HG03439 (cell line): Measurements from ENCODE around the gene RAB3GAP2.
"Not testable (repeated sequence)": the region's sequence is repeated elsewhere in the genome, so short reads cannot be mapped to it uniquely, and the experiment has no call there.

Experiments
- ATAC-seq: cut with Tn5 transposase; IDR thresholded peaks from one replicate; pipeline ENCODE4 v1.9.1; 2021; ENCODE audit warnings: mild to moderate bottlenecking, moderate library complexity; ENCODE audit not compliant: unreplicated experiment

Gene RAB3GAP2

DNA sequence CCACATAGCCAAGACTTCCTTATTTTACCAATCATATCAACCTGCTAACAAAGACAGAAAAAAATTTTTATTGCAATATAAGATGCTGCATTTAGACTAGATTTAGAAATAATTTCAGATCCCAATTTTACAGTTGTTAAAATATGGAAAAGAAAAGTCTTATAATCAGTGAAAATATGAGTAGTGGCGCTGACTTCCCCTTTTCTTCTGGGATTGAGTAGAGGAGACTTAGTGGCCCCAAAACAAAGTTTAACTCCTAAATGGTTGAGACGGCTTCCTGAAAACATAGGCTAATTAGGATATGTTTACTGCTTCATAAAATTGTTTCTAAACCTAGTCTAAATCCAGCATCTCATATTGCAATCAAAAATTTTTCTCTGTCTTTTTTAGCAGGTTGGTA, 68.4 kb downstream of the RAB3GAP2 start:
- ATAC-seq: no peak

DNA sequence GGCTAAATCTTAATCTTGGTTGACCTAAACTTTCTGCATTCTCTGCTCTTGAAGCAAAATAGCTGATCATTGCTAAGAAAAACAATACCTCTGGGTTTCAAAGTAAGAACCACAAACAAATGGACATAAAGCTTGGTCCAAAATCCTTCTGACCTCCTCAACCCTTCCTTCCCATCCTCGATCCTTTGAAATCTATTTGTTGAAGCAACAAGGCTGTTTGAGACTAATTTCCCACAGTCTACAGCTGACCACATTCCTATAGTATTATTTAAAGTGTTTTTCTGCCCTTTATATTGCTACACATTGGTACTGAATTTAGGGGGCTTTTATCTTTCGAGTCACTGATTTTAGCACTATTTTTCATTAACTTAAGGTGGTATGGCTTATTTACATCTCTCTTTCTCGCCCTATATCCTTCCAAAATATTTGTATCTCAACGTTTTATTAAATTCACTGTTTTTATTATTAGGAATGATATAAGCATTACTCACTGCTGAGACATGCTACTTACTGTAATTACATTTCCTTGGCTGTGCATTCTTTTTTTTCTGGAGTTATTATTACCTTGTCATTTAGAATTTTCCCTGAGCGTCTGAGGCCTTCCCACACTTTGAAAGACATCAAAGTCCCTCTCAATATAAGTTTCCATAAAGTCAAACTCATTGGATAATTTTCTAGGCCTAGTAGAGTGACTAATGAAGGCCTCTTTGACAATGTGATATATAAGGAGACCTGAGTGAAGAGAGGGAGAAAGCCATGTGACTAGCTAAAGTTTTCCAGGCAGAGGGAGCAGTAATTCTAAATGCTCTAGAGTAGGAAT, 73.9 kb downstream of the RAB3GAP2 start:
- ATAC-seq: no peak

DNA sequence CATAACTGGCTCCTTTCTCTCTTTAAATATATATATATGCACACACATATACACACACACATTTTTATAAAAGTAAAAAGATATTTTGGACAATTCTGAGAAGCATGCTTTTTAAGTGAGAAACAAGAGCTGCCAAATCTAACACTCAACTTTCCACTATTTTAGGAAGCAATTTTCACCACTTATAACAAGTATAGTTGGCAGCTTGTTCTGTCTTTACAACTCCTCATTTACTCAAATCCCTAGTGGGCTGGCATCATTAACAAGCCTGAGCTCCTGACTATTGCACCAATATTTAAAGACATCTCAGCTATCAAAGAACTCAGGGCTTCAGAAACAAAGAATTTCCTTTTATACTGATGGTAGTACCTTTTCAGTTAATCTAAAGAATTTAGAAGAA, 76.6 kb downstream of the RAB3GAP2 start:
- no peak for ATAC-seq

DNA sequence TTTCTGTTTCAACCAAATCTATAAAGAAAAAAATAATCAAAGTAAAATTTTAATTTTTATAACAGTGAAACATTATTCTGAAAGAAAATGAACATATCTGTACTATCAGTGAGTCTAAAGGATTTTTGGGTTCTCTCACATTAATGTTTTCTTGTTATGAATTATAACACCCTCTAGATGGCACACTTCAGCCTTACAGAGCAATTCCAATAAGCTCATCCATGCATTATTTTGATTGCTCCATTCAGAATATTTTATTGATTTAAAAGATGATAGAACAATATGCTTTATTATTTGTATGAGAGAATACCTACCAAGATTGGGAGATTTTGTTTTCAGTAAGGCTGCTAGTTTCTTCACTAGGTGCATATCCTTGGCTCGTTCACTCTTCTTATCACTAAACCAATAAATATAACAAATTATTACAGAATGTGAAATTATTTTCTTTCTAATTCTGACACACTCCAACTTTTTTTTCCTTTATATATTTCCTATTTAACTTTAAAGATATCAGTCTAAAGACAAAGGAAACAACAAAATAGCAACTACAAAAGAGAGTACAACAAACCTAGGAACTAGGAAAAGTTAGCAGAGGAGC, 82.4 kb downstream of the RAB3GAP2 start:
- no peak for ATAC-seq

DNA sequence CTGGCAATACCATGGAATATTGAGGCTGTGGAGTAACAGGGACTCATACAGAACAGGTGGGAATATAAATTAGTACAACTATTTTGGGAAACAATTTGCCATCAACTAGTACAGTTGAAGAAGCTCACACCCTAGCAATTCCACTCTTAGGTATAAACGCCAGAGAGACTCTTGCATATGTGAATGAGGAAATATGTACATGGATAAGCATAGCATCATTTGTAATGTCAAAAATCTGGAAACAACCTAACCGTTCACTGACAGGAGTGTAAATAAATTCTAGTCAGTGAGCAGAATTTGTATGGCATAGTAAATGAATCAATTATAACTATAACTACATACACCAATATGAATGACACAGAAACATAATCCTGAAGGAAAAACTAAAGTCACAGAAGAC, 83.7 kb downstream of the RAB3GAP2 start:
- no peak for ATAC-seq

DNA sequence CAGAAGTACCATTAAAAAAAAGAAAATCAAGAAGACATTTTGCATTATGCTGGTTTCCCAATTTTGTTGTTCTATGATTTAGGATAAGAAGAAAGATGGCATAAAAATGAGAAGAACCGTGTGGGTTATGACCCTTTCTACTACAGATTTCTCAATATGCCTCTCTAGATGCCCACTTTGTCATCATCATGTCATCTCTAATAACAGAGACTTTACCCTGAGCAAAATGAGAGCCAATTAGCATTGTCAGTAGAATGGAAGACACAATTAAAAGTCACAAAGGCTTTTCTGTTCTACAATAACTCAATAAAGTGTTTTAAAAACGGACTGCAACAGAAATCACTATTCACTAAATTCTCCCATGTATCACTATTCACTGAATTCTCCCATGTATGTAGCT, 85.5 kb downstream of the RAB3GAP2 start:
- ATAC-seq: no peak

DNA sequence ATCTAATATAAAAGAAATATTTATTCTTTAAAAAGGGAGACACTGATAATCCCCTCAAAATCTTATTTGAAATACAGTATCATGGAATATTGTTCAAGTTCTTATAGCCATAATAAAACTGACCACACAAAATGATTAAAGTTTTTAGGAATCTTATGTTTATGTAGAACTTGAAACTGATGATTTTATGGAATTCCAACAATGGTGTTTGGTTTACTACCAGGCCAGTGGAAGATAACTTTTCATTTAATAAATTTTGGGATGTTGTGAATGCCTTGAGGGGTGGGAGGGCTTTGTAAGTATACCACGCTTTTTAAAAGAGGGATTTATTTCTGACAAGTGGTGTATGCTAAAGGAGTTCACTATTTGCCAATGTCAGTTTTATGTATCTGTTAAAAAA, 87.7 kb downstream of the RAB3GAP2 start:
- ATAC-seq: no peak

DNA sequence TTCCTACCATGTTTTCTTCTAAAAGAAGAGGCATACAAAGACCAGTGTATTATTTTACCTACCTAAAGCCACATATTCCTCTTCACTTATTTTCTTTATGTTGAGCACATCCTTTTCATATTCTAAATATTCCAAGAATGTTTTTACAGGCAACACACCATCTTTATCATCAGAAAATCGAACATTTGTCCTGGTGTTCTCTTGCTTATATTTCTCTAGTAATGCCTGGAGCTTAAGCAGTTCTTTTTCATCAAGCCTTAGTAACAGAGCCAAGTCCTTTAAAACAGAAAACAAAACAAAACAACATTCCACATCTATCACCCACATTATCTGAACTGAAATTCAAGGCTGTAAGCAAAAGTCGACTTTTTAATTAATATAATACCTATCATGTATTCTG, 89.6 kb downstream of the RAB3GAP2 start:
- no peak for ATAC-seq

DNA sequence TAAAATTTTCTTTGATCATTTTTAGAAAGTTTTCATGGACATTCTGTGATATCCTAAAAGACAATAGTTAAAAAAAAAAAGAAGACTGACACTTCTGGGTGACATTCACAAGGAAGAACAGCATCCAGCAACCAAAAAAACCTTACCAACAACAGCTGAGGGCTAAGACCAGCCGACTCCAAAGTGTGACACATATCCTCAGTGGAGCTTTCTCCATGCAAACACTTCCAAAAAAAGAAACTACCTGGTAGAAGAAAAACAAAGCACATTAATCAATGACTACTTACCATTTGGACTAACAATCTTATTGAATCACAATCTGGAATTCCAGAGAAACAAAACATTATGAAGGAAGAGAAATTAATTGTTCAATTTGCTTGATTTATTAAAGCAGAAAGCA, 90.1 kb downstream of the RAB3GAP2 start:
- ATAC-seq: no peak

DNA sequence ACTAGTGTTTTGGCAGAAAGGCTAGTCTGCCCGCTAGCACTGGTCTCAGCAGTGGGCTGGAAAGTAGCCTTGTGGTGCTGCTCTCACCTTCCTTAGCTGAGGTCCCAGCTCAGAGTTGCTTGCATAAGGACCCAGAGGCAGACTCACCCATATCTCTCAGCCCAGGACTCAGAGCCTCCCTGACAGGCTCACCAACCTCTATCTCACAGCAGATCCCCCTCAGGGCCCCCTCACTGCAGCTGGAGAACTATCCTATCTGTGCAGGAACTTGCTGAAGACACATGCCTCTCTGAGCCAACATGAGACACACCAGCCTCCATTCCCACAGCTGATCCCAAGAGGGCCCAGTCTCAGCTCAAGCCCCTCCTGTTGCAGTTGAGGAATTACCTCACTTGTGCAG, 95.7 kb downstream of the RAB3GAP2 start:
- ATAC-seq: no peak

DNA sequence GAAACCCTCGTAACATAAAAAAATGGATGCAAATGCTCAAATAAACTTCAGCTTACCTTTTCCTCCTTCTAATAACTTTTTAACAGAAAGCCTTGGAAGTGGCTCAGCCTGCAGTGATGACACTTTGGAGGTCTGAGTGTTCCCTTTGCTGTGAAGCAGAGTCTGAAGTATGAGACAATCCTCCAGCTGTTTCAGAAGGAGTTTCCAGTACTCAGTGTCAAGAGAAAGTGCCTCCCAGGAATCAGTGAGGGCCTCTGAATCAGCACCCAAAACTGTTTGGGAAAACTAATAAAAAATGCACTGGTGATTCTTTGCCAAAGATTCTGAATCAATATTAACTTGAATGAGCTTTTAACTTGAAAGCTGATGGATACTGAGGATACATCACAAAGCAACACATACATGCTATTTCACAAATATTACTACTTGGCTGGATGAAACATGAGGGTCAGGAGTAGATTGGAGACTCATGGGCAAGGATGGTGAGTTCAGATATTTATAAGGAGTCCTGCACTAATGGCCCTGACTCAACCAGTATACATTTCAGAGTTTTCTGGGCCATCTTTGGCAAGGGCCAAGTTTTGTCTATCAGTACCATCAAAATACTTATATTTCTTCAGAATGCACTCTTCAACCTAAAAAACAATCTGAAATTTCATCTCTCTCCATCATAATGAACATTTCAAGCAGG, 101.3 kb downstream of the RAB3GAP2 start:
- no peak for ATAC-seq

DNA sequence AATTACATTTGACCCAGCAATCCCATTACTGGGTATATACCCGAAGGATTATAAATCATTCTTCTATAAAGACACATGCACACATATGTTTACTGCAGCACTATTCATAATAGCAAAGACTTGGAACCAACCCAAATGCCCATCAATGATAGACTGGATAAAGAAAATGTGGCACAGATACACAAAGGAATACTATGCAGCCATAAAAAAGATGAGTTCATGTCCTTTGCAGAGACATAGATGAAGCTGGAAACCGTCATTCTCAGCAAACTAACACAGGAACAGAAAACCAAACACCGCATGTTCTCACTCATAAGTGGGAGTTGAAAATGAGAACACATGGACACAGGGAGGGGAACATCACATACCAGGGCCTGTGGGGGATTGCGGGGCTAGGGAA, 102.4 kb downstream of the RAB3GAP2 start:
- not testable (repeated sequence) for ATAC-seq

DNA sequence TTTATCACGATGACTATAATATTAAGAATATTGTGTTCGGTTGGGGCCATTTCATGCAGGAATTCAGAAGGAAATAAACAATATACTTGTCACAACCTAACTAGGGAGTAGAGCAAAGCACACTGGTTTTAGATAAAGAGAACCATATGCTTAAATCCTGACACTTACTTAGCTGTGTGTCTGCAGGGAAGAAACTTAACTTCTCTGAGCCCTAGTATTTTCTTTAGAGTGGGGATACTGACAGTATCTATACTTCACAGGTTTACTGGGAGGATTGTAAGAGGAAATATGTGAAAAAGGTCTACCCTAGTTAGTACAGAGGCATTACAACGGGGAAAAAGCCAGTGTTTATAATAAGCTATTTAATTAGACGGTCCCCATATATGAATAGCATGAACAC, 105.4 kb downstream of the RAB3GAP2 start:
- no peak for ATAC-seq

DNA sequence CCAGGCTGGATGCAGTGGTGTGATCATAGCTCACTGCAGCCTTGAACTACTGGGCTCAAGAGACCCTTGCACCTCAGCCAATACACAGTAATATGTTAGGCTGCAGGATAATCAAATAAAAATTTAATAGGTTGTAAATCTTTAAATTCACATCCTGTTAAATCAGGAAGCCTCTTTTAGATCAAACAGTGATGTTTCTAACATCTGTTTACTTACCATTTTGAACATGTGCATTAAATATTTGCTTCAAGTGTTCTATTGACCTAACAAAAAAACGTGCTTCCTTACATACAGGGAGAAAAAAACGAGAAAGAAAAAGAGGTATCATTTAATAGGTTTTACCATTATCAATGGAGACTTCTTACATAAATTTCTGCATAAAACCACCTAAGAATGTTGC, 107.7 kb downstream of the RAB3GAP2 start:
- ATAC-seq: no peak

DNA sequence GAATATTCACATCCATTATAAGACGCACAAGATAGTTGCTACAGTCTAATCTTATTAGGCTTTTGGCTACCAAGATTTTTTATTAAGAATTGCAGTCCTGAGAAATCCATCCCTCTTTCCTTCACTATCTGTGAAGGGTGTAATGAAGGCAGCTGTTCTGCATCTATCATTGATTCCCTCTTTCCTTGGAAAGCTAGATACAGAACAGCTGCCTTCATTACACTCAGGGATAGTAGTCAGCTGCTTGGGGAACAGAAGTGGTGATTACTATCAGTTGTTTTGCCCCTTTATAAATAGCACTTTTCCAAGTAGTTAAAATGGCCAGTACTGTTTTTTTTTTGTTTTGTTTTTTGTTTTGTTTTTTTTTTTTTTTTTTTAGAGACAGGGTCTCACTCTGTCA, 108.1 kb downstream of the RAB3GAP2 start:
- ATAC-seq: no peak

DNA sequence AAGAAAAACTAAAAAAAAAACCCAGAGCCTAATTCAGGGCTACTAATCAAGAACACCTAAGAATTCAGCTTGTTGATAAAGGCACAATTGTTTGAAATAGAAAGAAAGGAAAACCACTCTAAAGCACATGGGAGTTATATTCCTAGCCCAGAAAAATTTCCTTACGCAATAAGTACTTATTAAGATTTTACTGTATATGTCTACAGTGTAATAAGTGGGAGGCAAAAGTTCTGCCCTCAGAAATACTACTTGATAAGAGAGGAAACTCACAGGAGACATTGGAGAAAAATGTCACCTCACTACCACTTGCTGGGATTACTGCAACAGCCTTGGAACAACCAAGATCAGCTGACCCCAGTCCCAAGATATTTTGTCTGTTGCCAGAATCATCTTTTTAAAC, 112.2 kb downstream of the RAB3GAP2 start:
- ATAC-seq: no peak

DNA sequence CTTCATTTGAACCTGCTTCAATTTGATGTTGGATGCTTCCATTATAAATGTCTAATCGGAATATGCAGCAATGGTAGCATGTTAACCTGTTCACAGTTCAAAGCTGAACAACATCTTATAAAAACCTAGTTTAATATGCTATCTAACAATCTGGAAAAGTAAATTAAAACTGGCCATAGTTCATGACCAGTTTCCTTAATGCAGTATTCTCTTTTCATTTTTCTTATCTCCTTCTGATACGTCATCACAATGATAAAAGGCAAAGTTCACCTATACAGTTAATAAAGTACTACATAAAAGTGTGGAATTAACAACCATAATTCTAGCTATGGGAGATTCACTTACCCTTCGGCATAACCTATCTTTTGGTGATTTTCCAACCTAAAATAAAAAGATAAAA, 113.2 kb downstream of the RAB3GAP2 start:
- ATAC-seq: no peak

DNA sequence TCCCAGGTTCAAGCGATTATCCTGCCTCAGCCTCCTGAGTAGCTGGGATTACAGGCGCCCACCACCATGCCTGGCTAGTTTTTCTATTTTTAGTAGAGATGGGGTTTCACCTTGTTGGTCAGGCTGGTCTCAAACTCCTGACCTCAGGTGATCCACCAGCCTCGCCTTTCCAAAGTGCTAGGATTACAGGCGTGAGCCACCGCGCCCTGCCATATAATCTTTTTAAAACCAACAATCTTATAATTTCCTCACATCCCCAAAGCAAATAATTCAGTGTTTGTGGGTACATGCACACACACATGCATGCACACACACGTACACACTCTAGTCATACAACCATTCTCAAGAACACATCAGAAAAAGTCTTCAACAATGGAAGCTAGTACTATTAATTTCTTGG, 113.7 kb downstream of the RAB3GAP2 start:
- not testable (repeated sequence) for ATAC-seq

DNA sequence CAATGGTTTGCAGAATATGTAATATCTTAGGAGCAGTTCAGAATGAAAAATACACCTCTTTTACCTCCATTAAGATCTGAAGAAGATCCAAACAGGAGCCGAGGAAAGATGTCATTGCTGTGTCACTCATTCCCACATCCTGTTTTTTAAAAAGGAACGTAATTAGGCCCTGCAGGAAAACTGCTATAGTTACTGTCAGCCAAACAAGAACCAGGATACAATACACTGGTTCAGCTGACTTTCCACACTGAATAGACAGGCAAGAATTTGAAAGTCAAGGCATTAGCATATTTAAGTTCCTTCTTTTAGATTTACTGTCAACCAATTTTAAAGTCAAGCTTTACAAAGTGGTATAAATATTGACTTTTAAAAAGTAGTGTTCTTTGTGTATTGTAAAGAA, 114.5 kb downstream of the RAB3GAP2 start:
- ATAC-seq: no peak

DNA sequence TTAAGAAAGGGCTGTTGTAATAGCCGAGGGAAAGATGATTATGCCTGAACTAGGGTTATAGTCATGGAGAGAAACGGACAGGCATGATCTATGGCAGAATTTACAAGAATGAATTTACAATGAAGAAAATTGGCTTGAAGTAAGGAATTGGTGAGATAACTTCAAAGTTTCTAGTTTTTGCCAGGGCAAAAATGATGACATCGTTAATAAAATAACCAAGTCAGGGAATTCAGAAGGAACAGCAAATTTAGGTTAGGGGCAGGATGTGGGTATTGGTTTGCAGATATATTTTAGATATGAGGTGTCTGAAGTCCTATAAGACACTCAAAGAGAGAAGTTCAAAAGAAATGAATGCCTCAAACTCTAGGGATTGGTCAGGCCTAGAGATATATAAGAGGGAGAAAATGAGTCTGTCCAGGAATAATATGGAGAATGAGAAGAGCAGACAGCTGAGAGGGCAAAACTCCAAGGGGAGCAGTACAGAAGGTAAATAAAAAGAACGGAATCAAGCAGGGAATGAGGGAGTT, 115.6 kb downstream of the RAB3GAP2 start:
- ATAC-seq: no peak

DNA sequence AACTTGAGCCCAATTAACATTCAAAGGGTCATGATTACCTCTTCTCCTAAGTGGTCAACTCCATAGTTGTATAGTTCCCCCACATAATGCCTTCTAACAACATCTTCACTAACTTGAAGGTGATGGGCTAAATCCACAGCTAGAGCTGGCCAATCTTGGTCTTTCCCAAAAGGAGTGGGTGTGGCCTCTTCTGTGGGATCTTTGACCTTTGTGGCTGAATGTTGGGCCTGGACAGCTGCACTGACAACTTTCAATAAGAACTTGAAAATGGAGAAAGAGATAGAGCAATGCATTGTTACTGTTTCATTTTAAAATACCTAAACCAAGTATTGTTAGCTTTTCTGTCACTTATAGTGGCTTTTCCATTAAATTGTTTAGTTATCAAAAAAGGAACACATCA, 119.1 kb downstream of the RAB3GAP2 start:
- ATAC-seq: no peak

DNA sequence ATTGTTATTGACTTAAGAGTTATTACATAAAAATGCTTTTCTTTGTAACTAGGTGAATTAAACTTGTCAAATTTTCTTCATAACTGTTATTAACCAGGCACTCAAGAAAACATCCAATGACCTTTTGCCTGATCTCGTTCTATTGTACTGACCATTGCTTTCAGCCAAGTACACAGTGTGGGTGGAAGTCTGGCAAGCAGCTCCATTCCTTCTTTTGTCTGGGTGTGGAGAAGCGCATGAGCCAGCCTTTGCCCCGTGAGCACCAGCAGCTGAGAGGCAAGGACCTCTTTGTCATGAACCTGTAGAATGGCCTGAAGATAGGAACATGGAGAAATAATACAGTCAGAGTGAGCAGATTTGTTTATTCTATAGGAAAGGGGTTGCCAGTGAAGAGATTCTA, 120.8 kb downstream of the RAB3GAP2 start:
- ATAC-seq: no peak
